ENCODE results near the gene DDX6.

Gene DDX6

GRCh38 chr11:118706546-118706825 lies 84.5 kb downstream of the DDX6 start:
- TF ChIP-seq CTCF (IDR thresholded peaks at IDR 0.05; ENCODE audit: low read length), result no peak
- no peak for TF ChIP-seq EZH2 (IDR thresholded peaks at IDR 0.05; ENCODE audit: borderline replicate concordance, low read length)
- no peak overlapping the region for H2AFZ ChIP-seq (ENCODE audit: low read length)
- H3K27ac ChIP-seq (ENCODE audit: low read depth, low read length, poor library complexity, severe bottlenecking), result no peak overlapping the region
- H3K4me3 ChIP-seq (ENCODE audit: low read depth, low read length, poor library complexity, severe bottlenecking), result no peak overlapping the region
- H3K9me2 ChIP-seq (ENCODE audit: low read depth, low read length), result no peaks in the 10 kb centered on the region
- no peaks in the 10 kb centered on the region for H3K79me2 ChIP-seq (ENCODE audit: insufficient read depth, low read length)
- no peaks in the 10 kb centered on the region for H3K9me3 ChIP-seq (ENCODE audit: low read length)
- H3K36me3 ChIP-seq (ENCODE audit: insufficient read depth, low read length), result no peaks in the 10 kb centered on the region
- H3K4me2 ChIP-seq (ENCODE audit: low read length), result no peak overlapping the region
- H3K4me1 ChIP-seq (ENCODE audit: insufficient read depth, low read length, severe bottlenecking), result peaks cover 33% of the 10 kb centered on the region
- H3K27me3 ChIP-seq (ENCODE audit: insufficient read depth, low read length), result no peaks in the 10 kb centered on the region
- H4K20me1 ChIP-seq (ENCODE audit: insufficient read depth, low read length), result no peaks in the 10 kb centered on the region
- H3F3A ChIP-seq (ENCODE audit: insufficient read depth, low read length), result no peaks in the 10 kb centered on the region
- H3K9ac ChIP-seq (ENCODE audit: low read length), result no peak overlapping the region

GRCh38 chr11:118705791-118706545 lies 85.0 kb downstream of the DDX6 start:
- no peak for TF ChIP-seq EZH2 (IDR thresholded peaks at IDR 0.05; ENCODE audit: borderline replicate concordance, low read length)
- no peak for TF ChIP-seq CTCF (IDR thresholded peaks at IDR 0.05; ENCODE audit: low read length)
- Histone ChIP-seq H3K27ac (ENCODE audit: low read depth, low read length, poor library complexity, severe bottlenecking) (peak overlapping the region; percentile 71), H4K20me1 (ENCODE audit: insufficient read depth, low read length) (no peaks in the 10 kb centered on the region)

GRCh38 chr11:118705111-118705741 lies 85.7 kb downstream of the DDX6 start:
- Histone ChIP-seq H3K4me3 (ENCODE audit: low read depth, low read length, poor library complexity, severe bottlenecking) (peak overlapping the region; percentile 30), H3K4me1 (ENCODE audit: insufficient read depth, low read length, severe bottlenecking) (peaks cover 33% of the 10 kb centered on the region), H3K9me2 (ENCODE audit: low read depth, low read length) (no peaks in the 10 kb centered on the region), H3K4me2 (ENCODE audit: low read length) (peak overlapping the region; percentile 22), H3F3A (ENCODE audit: insufficient read depth, low read length) (no peaks in the 10 kb centered on the region), H3K9ac (ENCODE audit: low read length) (no peak overlapping the region; the same call in 1 of the 2 replicates), H3K27me3 (ENCODE audit: insufficient read depth, low read length) (no peaks in the 10 kb centered on the region), H4K20me1 (ENCODE audit: insufficient read depth, low read length) (no peaks in the 10 kb centered on the region), H3K36me3 (ENCODE audit: insufficient read depth, low read length) (no peaks in the 10 kb centered on the region), H2AFZ (ENCODE audit: low read length) (no peak overlapping the region), H3K27ac (ENCODE audit: low read depth, low read length, poor library complexity, severe bottlenecking) (peak overlapping the region; percentile 71), H3K9me3 (ENCODE audit: low read length) (no peaks in the 10 kb centered on the region), H3K79me2 (ENCODE audit: insufficient read depth, low read length) (no peaks in the 10 kb centered on the region)
- TF ChIP-seq EZH2 (IDR thresholded peaks at IDR 0.05; ENCODE audit: borderline replicate concordance, low read length) (no peak), CTCF (IDR thresholded peaks at IDR 0.05; ENCODE audit: low read length) (no peak)

More at GRCh38 chr11:118705791-118706545, 85.0 kb downstream of the DDX6 start:
- H2AFZ ChIP-seq (ENCODE audit: low read length), result no peak overlapping the region
- no peaks in the 10 kb centered on the region for H3K9me3 ChIP-seq (ENCODE audit: low read length)
- H3F3A ChIP-seq (ENCODE audit: insufficient read depth, low read length), result no peaks in the 10 kb centered on the region
- H3K9ac ChIP-seq (ENCODE audit: low read length), result no peak overlapping the region; the same call in 1 of the 2 replicates
- H3K79me2 ChIP-seq (ENCODE audit: insufficient read depth, low read length), result no peaks in the 10 kb centered on the region
- H3K27me3 ChIP-seq (ENCODE audit: insufficient read depth, low read length), result no peaks in the 10 kb centered on the region
- peaks cover 33% of the 10 kb centered on the region for H3K4me1 ChIP-seq (ENCODE audit: insufficient read depth, low read length, severe bottlenecking)
- no peaks in the 10 kb centered on the region for H3K36me3 ChIP-seq (ENCODE audit: insufficient read depth, low read length)
- H3K9me2 ChIP-seq (ENCODE audit: low read depth, low read length), result no peaks in the 10 kb centered on the region
- peak overlapping the region; percentile 22 for H3K4me2 ChIP-seq (ENCODE audit: low read length)
- peak overlapping the region; percentile 30 for H3K4me3 ChIP-seq (ENCODE audit: low read depth, low read length, poor library complexity, severe bottlenecking)

All from OCI-LY1 (cell line).